Measurements from ENCODE around the gene RGL1.

- no peak for TF ChIP-seq CTCF (IDR thresholded peaks at IDR 0.05)
- TF ChIP-seq EP300 (IDR thresholded peaks at IDR 0.05): no peak
- TF ChIP-seq POLR2A (IDR thresholded peaks at IDR 0.05): no peak
Observed at GRCh38 chr1:183887826-183888819, 83.2 kb downstream of the RGL1 start.

Data from tibial nerve (tissue), 4 donors.